NCI-H226 (cell line): ENCODE results near the gene DMD.
"Not testable (repeated sequence)": the region's sequence is repeated elsewhere in the genome, so short reads cannot be mapped to it uniquely, and the experiment has no call there.

Source experiments
- DNase-seq: peaks from one replicate; pipeline ENCODE4 v3.0.0-alpha.2; 2015

The DMD gene

GRCh38 chrX:31471229-31471628 lies 1740.1 kb downstream of the DMD start:
- DNase-seq = no peak

- DNase-seq = not testable (repeated sequence)
Observed at GRCh38 chrX:31470753-31471152, 1740.6 kb downstream of the DMD start.

- DNase-seq = no peak
Observed at GRCh38 chrX:31464306-31464915, 1746.9 kb downstream of the DMD start.

DNA sequence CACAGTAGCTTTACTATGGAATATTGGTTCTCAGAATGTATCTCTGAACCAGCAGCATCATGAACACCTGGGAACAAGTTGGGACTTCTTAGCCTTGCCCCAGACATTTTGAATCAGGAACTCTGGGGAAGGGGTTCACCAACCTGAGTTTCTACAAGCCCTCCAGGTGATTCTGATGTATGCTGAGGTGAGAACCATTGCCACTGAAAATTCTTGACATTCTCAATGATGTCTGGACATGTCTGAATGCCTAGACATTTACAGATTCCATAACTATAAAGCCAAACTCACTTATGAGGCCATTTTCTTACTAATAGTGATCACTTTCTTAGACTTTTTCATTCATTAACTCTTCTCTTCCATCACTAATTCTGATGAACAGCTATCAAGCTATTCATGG lies 1750.1 kb downstream of the DMD start:
- DNase-seq = no peak

- DNase-seq = no peak
Observed at GRCh38 chrX:31459361-31459760, 1752.0 kb downstream of the DMD start.

DNA sequence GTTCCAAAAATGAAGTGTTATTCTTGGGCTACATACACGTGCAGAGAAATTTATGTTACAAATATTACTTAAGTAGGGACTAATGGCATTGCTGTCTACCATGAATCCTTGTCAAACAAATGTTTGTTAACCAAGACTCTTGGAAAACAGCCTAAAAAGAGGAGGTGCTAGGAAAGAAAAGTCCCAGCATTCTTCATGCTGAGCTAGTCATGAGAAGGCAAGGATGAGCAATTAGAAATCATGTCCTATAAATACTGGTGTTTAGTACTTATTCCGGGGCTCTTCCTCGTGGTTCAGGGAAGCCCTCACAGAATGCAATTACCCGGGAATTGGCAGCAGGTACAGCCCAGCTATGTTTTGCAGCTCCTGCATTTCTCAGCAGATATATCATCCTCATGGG lies 1761.4 kb downstream of the DMD start:
- peak; percentile 1 for DNase-seq

- no peak for DNase-seq
Observed at GRCh38 chrX:31449081-31449480, 1762.3 kb downstream of the DMD start.

DNA sequence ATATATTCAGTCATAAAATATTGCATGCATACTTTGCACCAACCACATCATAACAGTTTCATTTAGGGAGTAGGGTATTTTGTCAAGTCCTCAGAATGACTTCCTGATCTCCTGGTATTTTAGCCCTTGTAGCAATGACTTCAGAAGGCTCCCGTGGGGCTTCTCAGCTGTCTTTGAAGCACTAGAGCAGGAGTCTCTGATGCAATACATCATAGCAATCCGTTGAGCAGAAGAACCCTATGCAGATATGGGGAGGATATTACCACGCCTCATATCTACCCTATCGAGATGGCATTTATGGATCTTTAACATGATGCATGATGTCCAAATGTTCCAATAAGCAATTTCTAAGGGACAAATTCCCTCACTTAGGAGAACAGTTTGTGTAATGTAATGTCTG lies 1765.8 kb downstream of the DMD start:
- no peak for DNase-seq

- DNase-seq = no peak
Observed at GRCh38 chrX:31443654-31444053, 1767.7 kb downstream of the DMD start.

DNA sequence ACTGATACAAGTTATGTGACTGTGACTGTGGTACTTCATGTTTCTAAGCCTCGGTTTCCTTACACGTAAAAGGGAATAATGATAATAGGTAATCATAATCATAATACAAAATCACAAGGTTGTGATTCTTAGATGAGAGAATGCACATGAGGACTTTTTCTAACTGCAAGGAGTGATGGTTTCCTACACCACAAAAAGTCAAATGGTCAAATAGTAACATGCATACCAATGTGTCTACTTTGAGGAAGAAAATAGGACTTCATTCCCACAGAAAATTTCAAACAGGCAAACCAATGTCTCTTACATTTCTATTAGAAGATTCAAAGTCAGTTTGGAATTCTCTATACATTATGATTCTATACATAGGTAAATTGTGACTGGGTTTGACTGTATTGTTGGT lies 1770.8 kb downstream of the DMD start:
- DNase-seq = no peak

- DNase-seq = no peak
Observed at GRCh38 chrX:31436424-31436823, 1774.9 kb downstream of the DMD start.

DNA sequence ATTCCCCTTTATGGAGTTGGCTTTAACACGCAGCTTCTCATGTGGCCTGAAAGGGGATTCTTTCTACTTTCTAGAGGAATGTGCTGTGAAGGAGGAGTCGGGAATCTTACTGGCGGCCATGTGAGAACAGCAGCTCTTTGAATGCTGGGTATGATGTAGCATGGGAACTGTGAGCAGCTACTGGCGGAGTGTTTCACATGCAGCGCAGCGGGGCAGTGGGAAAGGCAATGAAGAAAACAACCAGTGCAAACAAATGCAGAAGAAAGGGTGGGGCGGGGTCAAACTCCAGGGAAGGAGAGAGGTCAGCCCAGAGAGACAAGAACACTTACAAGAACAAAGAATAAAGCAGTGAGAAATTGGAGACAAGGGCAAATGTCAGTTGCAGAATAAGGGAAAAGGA lies 1775.8 kb downstream of the DMD start:
- DNase-seq = no peak

GRCh38 chrX:31433856-31434255 lies 1777.5 kb downstream of the DMD start:
- no peak for DNase-seq

- no peak for DNase-seq
Observed at GRCh38 chrX:31429915-31430314, 1781.4 kb downstream of the DMD start.

- no peak for DNase-seq
Observed at GRCh38 chrX:31423609-31424189, 1787.7 kb downstream of the DMD start.

DNA sequence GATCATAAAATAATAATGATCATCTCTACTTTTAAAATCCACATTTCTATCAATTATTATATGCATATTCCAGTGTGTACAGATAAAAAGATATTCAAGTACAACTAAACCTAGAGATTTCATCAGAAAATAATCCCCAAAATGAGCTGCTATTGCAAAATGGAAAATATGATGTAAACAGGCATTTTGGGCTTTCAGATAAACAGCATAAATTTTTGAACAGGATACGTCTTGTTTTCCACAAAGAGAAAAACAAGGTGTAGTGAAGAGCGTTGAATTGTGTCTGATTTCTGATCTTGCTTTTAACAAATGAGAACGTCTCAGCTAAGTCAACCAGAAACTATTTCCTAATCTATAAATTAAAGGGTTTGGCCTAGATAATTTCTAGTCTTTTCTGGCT lies 1789.9 kb downstream of the DMD start:
- no peak for DNase-seq

GRCh38 chrX:31420711-31421151 lies 1790.6 kb downstream of the DMD start:
- DNase-seq = no peak

DNA sequence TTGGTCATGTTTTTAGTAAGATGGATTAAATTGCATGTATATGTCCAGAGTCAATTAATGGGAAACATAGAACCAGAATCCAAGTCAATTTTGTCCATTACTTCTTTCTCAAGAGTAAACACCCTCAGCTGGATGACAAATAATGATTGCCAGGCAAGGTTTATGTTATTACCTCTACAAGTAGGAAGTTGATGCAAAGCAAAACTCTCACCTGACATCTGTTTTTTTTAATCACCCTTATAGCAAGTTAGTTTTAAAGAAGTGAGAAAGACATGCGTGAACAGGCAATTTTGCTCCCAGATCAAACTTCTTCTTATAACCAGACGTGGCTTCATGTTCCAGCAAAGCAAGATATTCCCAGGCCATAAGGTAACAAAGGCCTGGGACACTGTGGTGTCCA lies 1791.0 kb downstream of the DMD start:
- DNase-seq = no peak

DNA sequence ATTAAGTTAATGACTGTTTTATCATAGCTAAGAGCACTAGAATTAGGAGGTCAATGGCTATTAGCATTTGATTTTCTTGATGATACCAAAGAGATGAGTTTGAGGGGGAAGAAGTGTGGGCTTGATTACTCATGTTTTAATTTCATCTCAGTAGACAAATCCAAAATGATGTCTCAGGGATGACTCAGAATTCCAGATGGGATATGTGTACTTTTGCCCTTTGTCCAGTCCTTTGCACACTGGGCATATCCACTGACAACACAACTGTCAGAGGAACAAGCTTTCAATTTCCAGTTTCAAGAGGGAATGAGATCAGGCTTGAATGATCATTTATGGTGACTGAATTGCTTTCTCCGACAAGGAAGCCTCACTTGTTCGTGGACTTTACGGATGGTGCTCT lies 1814.2 kb downstream of the DMD start:
- DNase-seq = peak; percentile 17

DNA sequence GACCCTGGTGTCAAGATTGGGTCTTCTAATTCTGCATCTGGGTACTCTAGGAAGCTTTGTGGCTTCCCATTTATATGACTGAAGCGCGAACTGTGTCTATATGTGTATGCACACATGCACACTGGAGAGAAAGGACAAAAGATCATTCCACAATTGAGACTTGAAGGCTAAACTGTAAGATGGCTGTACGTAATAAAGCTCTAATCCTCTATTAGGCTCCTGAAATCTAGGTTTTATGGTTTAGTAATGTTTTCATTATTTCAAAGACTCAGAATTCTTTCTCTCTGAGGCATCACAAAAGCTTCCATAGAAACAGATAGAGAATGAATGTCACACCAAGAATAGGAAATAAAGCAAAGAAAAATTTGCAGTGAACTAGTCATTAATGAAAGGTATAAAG lies 1818.8 kb downstream of the DMD start:
- DNase-seq = no peak

DNA sequence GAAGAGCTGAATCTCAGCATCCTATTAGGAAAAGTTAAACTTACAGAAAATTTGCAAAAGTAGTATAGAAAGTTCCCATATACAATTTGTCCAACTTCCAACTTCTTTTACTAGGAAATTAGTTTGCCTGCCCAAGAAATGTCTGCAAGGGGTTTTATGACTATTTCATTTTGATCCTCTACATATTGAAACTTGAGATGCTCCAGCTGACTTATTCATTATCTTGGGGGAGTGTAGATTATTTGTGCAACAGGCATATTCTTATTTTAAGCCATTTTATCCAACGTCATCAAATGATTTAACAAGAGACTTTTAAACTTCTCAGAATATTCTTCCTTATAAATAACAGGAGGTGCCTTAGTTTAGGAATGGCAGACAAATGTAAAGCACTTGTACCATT lies 1822.4 kb downstream of the DMD start:
- no peak for DNase-seq

DNA sequence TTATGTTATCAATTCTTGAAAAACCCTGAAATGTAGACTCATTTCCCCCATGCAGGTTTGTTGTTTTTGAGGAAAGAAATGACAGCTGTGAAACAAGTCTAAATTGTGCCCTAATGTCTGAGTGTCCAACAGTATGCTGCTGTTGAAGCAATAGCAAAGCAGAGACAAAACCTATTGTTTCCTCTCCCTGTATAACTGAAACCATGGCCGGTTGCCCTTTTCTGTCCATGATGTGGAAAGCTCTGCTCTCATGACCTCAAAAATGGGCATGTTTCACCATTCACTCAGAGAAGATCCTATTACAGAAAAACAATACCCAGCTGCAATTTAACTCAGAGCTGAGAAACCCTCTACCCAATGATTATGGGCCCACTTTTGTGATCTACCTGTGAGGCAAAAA lies 1826.9 kb downstream of the DMD start:
- DNase-seq = no peak

DNA sequence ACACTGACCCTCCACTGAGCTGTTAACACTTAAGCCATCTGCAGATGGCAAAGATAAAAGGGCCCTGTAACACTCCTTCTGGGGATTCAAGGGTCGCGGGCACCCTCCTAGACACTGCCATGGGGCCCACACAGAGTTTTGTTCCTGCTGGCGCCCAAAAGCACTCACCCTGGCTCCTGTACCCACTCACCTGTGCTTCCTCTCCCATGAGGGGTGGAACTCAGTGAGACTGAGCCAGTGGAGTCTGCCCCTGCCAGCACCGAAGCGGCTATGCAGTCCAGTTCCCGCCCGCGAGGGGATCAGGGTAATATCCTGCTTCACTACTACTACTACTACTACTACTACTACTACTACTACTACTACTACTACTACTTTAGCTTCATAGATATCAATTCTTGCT lies 1827.4 kb downstream of the DMD start:
- DNase-seq = no peak

GRCh38 chrX:31378973-31379372 lies 1832.4 kb downstream of the DMD start:
- not testable (repeated sequence) for DNase-seq

DNA sequence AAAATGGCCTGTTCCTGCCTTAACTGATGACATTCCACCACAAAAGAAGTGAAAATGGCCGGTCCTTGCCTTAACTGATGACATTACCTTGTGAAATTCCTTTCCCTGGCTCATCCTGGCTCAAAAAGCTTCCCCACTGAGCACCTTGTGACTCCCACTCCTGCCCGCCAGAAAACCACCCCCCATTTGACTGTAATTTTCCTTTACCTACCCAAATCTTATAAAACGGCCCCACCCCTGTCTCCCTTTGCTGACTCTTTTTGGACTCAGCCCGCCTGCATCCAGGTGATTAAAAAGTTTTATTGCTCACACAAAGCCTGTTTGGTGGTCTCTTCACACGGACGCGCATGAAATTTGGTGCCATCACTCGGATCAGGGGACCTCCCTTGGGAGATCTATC lies 1833.5 kb downstream of the DMD start:
- not testable (repeated sequence) for DNase-seq
